ENCODE data around the gene DPF1. TPM values are rescaled to one million over a fixed set of nuclear protein-coding genes. Genes with fewer than 3 reads are reported as not detected.

DPF1 gene
- total RNA-seq, 2 donors from 2014 or later, result 1.8 TPM; not detected in 1

GRCh38 chr19:38196948-38197656 lies 26.9 kb downstream of the DPF1 start:
- no peaks in the 10 kb centered on the region for H3K36me3 ChIP-seq
- intact Hi-C loops (cut with DNase I), result no loop called here

GRCh38 chr19:38196245-38196837 lies 27.7 kb downstream of the DPF1 start:
- WGBS, result 93% methylated on average over 13 of the region's 13 CpGs
- H3K27ac ChIP-seq, result no peak overlapping the region
- DNase-seq (ENCODE audit: low spot score), result no peak
- H3K9me3 ChIP-seq, result no peaks in the 10 kb centered on the region
- no peak overlapping the region for H3K4me3 ChIP-seq
- intact Hi-C loops (cut with DNase I), result no loop called here
- TF ChIP-seq POLR2A (IDR thresholded peaks at IDR 0.05) (no peak), POLR2AphosphoS5 (IDR thresholded peaks at IDR 0.05) (no peak), CTCF (IDR thresholded peaks at IDR 0.05) (no peak)
- no peaks in the 10 kb centered on the region for H3K27me3 ChIP-seq (replicated peaks; ENCODE audit: insufficient read depth)
- no peaks in the 10 kb centered on the region for H3K4me1 ChIP-seq (replicated peaks)
- H3K36me3 ChIP-seq, result no peaks in the 10 kb centered on the region

More at GRCh38 chr19:38196948-38197656, 26.9 kb downstream of the DPF1 start:
- no peaks in the 10 kb centered on the region for H3K4me1 ChIP-seq (replicated peaks)
- WGBS, result 89% methylated on average over 23 of the region's 23 CpGs
- no peaks in the 10 kb centered on the region for H3K27me3 ChIP-seq (replicated peaks; ENCODE audit: insufficient read depth)
- no peak overlapping the region for H3K4me3 ChIP-seq
- no peaks in the 10 kb centered on the region for H3K9me3 ChIP-seq
- no peak for TF ChIP-seq POLR2AphosphoS5 (IDR thresholded peaks at IDR 0.05)
- TF ChIP-seq POLR2A (IDR thresholded peaks at IDR 0.05), result no peak
- no peak for TF ChIP-seq CTCF (IDR thresholded peaks at IDR 0.05)
- no peak for DNase-seq (ENCODE audit: low spot score)
- no peak overlapping the region for H3K27ac ChIP-seq

GRCh38 chr19:38195237-38195636 lies 28.8 kb downstream of the DPF1 start:
- TF ChIP-seq POLR2AphosphoS5 (IDR thresholded peaks at IDR 0.05), result no peak
- no peak for TF ChIP-seq CTCF (IDR thresholded peaks at IDR 0.05)
- no peak for TF ChIP-seq POLR2A (IDR thresholded peaks at IDR 0.05)
- WGBS, result 92% methylated on average over 10 of the region's 10 CpGs
- H3K27ac ChIP-seq, result no peak overlapping the region
- no peaks in the 10 kb centered on the region for H3K4me1 ChIP-seq (replicated peaks)
- H3K27me3 ChIP-seq (replicated peaks; ENCODE audit: insufficient read depth), result no peaks in the 10 kb centered on the region
- no peak overlapping the region for H3K4me3 ChIP-seq
- intact Hi-C loops (cut with DNase I), result no loop called here
- H3K9me3 ChIP-seq, result no peaks in the 10 kb centered on the region
- DNase-seq (ENCODE audit: low spot score), result no peak
- H3K36me3 ChIP-seq, result no peaks in the 10 kb centered on the region

DNA sequence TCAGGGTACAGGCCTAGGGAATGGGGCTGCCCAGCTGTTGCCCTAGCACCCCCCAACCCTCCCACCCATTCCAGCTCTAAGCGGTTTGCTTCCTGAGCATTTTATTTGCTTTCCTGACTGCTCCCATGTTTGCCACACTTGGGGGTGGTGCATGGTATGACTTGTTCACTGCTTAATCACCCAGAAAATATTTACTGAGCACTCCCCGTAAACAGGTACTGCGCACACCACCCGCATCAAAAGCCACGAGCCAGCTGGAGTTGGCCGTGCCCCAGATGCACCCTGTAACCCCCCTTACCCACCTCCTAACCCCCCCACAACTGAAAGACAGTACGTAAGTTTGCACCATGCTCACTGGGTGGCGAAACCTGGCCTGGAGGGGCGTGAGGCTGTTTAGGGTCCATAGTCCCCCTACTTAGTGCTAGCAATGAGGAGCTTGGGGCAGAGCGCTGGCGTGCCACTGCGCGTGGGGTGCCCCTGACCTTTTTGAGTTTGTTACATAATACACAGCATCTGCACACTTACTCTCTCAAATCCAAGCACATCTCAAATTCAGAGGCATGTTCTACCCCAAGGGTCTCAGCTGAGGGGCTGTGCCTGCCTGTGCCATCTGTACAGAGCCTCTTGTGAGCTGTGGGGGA lies 29.8 kb downstream of the DPF1 start:
- H3K4me1 ChIP-seq (replicated peaks), result no peaks in the 10 kb centered on the region
- H3K4me3 ChIP-seq, result no peak overlapping the region
- intact Hi-C loops (cut with DNase I), result no loop called here
- no peaks in the 10 kb centered on the region for H3K9me3 ChIP-seq
- H3K27me3 ChIP-seq (replicated peaks; ENCODE audit: insufficient read depth), result no peaks in the 10 kb centered on the region
- H3K27ac ChIP-seq, result no peak overlapping the region
- no peak for TF ChIP-seq POLR2AphosphoS5 (IDR thresholded peaks at IDR 0.05)
- TF ChIP-seq CTCF (IDR thresholded peaks at IDR 0.05), result no peak
- TF ChIP-seq POLR2A (IDR thresholded peaks at IDR 0.05), result no peak
- DNase-seq (ENCODE audit: low spot score), result no peak
- WGBS, result 83% methylated on average over 13 of the region's 13 CpGs
- H3K36me3 ChIP-seq, result no peaks in the 10 kb centered on the region
